ENCODE data around the gene DUSP1.

The DUSP1 gene

GRCh38 chr5:172718527-172719114 is 52.4 kb downstream of the DUSP1 start:
- H3K4me3 ChIP-seq (ENCODE audit: low read depth, low read length) = no peak overlapping the region
- no peak for TF ChIP-seq CTCF (IDR thresholded peaks at IDR 0.05; ENCODE audit: borderline replicate concordance, insufficient read depth, low read depth, low read length)

All from GM12875 (cell line).